Activated T-helper 17 cell treated with anti-CD3 and anti-CD28 coated beads, Interleukin-2, amount 50 U/mL, for 72 hours (primary cell): ENCODE data around the gene ACSL4. TPM values are rescaled to one million over a fixed set of nuclear protein-coding genes. Genes with fewer than 3 reads are reported as not detected.
"Not testable (repeated sequence)": the region's sequence is repeated elsewhere in the genome, so short reads cannot be mapped to it uniquely, and the experiment has no call there.

ENCODE experiments used
- ATAC-seq: fragments of 150-1000 bp; cut with Tn5 transposase; replicated peaks from 2 replicates; pipeline ENCODE4 v1.10.0; 2021; ENCODE audit warnings: mild to moderate bottlenecking, moderate library complexity
- H3K27ac Mint-ChIP-seq: one replicate; pipeline ENCODE4 v1.8.0; 2022; ENCODE audit warnings: mixed read lengths
- H3K27me3 Mint-ChIP-seq: one replicate; pipeline ENCODE4 v1.8.0; 2022; ENCODE audit warnings: mixed read lengths
- H3K36me3 Mint-ChIP-seq: one replicate; pipeline ENCODE4 v1.8.0; 2022; ENCODE audit warnings: low read depth, mild to moderate bottlenecking, mixed read lengths
- H3K4me1 Mint-ChIP-seq: one replicate; pipeline ENCODE4 v1.8.0; 2022; ENCODE audit warnings: mixed read lengths
- H3K4me3 Mint-ChIP-seq: one replicate; pipeline ENCODE4 v1.8.0; 2022; ENCODE audit warnings: mild to moderate bottlenecking, mixed read lengths
- H3K9me3 Mint-ChIP-seq: one replicate; pipeline ENCODE4 v1.8.0; 2022; ENCODE audit warnings: mixed read lengths
- total RNA-seq, 2 donors: library from RNA; stranded (reverse); gene quantifications; one replicate each; pipeline ENCODE4 v1.2.3, GENCODE V29; 2022

ACSL4 gene
- total RNA-seq, 2 donors from 2014 or later = 53.2 to 56.1 TPM

DNA sequence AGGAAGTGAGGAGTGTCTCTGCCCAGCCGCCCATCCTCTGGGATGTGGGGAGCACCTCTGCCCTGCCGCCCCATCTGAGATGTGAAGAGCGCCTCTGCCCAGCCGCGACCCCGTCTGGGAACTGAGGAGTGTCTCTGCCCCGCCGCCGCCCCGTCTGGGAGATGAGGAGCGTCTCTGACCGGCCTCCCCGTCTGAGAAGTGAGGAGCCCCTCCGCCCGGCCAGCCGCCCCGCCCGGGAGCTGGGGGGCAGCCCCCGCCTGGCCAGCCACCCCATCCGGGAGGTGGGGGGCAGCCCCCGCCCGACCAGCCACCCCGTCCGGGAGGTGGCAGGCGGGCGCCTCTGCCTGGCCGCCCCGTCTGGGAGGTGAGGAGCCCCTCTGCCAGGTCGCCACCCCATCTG is 61.9 kb downstream of the ACSL4 start:
- not testable (repeated sequence) for H3K27ac Mint-ChIP-seq, ATAC-seq, H3K27me3 Mint-ChIP-seq, H3K9me3 Mint-ChIP-seq, H3K4me1 Mint-ChIP-seq, H3K4me3 Mint-ChIP-seq
- H3K36me3 Mint-ChIP-seq = peaks cover 81% of the 10 kb centered on the region

DNA sequence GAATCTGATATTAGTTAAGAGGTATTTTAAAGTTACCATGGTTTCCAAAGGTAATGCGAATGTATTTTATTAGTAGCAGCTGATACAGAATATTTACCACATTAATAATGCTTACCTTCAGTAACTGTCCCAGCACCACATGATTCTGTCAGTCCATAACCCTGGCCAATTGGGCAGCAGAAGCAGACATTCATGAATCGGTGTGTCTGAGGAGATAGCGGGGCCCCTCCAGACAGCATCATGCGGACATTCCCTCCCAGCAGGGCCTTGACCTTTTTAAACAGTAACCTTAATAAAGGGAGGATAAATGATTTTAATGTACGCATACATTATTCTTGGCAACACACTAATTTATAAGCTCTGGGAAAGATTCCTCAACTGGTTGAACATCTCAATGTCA is 65.1 kb downstream of the ACSL4 start:
- H3K4me1 Mint-ChIP-seq = no peaks in the 10 kb centered on the region
- peaks cover 81% of the 10 kb centered on the region for H3K36me3 Mint-ChIP-seq
- no peak overlapping the region for H3K27ac Mint-ChIP-seq
- H3K27me3 Mint-ChIP-seq = no peaks in the 10 kb centered on the region
- no peak overlapping the region for H3K4me3 Mint-ChIP-seq
- ATAC-seq = no peak
- H3K9me3 Mint-ChIP-seq = no peaks in the 10 kb centered on the region

DNA sequence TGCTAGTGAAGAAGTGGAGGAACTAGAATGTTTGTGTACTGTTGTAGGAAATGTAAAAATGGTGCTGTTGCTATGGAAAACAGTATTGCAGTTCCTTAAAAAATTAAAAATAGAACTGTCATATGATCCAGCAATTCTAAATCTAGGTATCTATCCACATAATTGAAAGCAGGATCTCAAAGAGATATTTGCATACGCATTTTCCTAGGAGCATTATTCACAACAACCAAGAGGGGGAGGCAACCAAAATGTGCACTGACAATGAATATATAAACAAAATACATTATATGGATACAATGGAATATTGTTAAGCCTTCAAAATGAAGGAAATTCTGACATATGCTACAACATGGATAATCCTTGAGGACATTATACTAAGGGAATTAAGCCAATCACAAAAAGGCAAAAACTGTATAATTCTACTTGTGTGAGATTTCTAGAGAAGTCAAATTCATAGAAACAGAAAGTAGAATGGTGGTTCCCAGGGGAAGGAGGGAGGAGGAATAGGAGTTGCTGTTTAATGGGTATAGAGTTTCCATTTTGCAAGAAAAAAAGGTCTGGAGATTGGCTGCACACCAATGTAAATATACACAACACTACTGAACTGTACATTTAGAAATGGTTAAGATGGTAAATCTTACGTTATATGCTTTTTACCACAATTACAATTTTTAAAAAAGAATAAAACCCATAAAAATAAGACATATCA is 72.5 kb downstream of the ACSL4 start:
- ATAC-seq = no peak
- H3K27me3 Mint-ChIP-seq = no peaks in the 10 kb centered on the region
- H3K27ac Mint-ChIP-seq = no peak overlapping the region
- no peak overlapping the region for H3K4me3 Mint-ChIP-seq
- H3K9me3 Mint-ChIP-seq = peaks cover 6% of the 10 kb centered on the region
- H3K36me3 Mint-ChIP-seq = peaks cover 95% of the 10 kb centered on the region
- H3K4me1 Mint-ChIP-seq = peaks cover 4% of the 10 kb centered on the region

DNA sequence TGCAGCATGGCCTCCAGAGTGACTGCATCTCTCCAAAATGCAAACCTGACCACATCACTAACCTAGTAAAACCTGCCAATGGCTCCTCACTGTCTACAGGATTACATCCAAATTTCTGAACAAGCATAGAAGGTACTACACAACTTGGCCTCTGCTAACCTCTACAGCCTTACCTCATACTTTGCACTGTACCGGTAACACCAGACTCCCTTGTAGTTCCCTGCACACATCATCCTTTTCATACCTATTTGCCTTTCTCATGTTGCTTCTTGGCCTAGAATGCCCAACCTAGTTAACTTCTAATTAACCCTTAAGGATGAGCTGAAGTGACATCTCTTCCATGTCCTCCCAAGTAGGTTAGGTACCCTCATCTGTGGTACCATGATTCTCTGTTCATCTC is 74.7 kb downstream of the ACSL4 start:
- Mint-ChIP-seq H3K36me3 (peaks cover 85% of the 10 kb centered on the region), H3K4me1 (peaks cover 4% of the 10 kb centered on the region), H3K27ac (no peak overlapping the region), H3K4me3 (no peak overlapping the region), H3K27me3 (no peaks in the 10 kb centered on the region), H3K9me3 (peaks cover 6% of the 10 kb centered on the region)
- no peak for ATAC-seq

DNA sequence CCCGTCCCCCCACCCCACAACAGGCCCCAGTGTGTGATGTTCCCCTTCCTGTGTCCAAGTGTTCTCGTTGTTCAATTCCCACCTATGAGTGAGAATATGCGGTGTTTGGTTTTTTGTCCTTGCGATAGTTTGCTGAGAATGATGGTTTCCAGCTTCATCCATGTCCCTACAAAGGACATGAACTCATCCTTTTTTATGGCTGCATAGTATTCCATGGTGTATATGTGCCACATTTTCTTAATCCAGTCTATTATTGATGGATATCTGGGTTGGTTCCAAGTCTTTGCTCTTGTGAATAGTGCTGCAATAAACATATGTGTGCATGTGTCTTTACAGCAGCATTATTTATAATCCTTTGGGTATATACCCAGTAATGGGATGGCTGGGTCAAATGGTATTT is 75.7 kb downstream of the ACSL4 start:
- not testable (repeated sequence) for H3K27ac Mint-ChIP-seq, H3K9me3 Mint-ChIP-seq, H3K4me1 Mint-ChIP-seq, H3K4me3 Mint-ChIP-seq, ATAC-seq, H3K27me3 Mint-ChIP-seq
- H3K36me3 Mint-ChIP-seq = peaks cover 75% of the 10 kb centered on the region

DNA sequence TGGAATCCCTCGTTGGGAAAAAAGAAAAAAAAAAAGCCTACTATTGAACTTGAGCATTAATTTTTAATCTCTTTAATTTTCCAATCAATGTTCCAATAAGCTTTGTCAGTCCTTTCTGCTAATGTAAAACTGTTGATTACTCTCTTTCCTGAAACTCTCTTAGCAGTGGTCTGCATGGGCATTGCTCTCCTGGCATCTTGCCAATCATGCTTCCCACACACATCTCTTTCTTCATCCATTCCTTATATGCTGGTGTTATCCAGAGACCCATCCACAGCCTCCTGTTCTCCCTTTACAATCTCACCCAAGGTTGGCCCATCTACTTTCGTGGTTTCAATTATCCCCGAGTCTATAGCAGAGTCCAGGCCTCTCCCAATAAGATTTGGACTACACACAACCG is 76.3 kb downstream of the ACSL4 start:
- Mint-ChIP-seq H3K9me3 (peaks cover 6% of the 10 kb centered on the region), H3K4me1 (peaks cover 4% of the 10 kb centered on the region), H3K36me3 (peaks cover 70% of the 10 kb centered on the region), H3K27me3 (no peaks in the 10 kb centered on the region), H3K27ac (no peak overlapping the region), H3K4me3 (no peak overlapping the region)
- no peak for ATAC-seq

DNA sequence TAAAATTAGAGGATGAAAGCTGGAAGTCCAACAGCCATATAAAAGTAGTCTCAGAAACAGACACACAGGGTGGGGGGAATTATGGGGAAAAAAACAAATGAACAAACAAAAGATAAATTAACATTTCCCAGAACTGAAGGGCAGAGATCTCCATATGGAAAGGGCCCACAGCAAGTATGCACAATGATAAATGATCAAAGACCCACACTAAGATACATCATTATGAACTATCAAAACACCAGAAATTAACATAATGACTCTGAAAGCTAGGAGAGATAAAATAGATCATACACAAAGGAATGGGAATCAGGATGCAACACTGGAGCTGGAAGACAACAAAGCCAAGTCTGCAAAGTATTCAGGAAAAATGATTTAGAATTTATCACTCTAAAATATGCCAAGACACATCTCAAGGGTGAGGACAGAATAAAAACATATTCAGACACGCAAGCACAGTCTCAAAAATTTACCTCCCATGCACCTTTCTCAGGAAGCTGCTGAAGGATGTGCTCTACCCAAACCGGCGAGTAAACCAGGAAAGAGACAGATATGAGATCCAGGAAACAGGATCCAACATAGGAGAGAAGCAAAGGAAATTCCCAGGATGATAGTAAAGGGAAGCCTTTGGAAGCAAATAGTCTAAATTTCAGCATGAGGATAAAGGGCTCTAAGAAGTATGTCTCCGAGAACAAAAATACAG is 77.4 kb downstream of the ACSL4 start:
- no peak for ATAC-seq
- H3K27me3 Mint-ChIP-seq = no peaks in the 10 kb centered on the region
- peaks cover 6% of the 10 kb centered on the region for H3K9me3 Mint-ChIP-seq
- H3K4me3 Mint-ChIP-seq = no peak overlapping the region
- H3K4me1 Mint-ChIP-seq = peaks cover 4% of the 10 kb centered on the region
- H3K27ac Mint-ChIP-seq = no peak overlapping the region
- peaks cover 61% of the 10 kb centered on the region for H3K36me3 Mint-ChIP-seq

GRCh38 chrX:109654516-109655109 is 78.4 kb downstream of the ACSL4 start:
- peaks cover 6% of the 10 kb centered on the region for H3K9me3 Mint-ChIP-seq
- no peak overlapping the region for H3K27ac Mint-ChIP-seq
- peaks cover 50% of the 10 kb centered on the region for H3K36me3 Mint-ChIP-seq
- H3K4me1 Mint-ChIP-seq = peaks cover 4% of the 10 kb centered on the region
- H3K4me3 Mint-ChIP-seq = no peak overlapping the region
- ATAC-seq = no peak
- H3K27me3 Mint-ChIP-seq = no peaks in the 10 kb centered on the region

GRCh38 chrX:109644671-109645070 is 88.4 kb downstream of the ACSL4 start:
- H3K27me3 Mint-ChIP-seq, H3K9me3 Mint-ChIP-seq, ATAC-seq, H3K4me3 Mint-ChIP-seq, H3K4me1 Mint-ChIP-seq, H3K27ac Mint-ChIP-seq: not testable (repeated sequence)
- peaks cover 17% of the 10 kb centered on the region for H3K36me3 Mint-ChIP-seq

DNA sequence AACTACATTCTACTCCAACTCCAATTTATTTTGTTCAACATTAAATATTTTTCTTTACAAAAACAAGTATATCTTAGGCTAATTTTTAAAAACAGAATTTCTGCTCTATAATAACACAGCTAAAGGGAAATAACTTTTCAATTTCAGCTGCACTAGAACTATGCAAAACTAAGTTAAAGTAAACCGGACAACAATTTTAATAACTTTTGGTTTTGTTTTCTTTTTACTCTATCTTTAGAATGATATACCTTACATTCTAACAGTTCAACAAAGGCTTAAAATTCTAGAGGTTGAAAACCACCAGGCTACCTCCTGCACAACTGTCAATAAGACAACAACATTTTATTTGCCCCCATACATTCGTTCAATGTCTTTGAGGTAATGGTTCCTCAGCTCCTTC is 89.4 kb downstream of the ACSL4 start:
- H3K4me1 Mint-ChIP-seq = no peaks in the 10 kb centered on the region
- no peak overlapping the region for H3K4me3 Mint-ChIP-seq
- ATAC-seq = no peak
- H3K27me3 Mint-ChIP-seq = no peaks in the 10 kb centered on the region
- H3K27ac Mint-ChIP-seq = no peak overlapping the region
- no peaks in the 10 kb centered on the region for H3K9me3 Mint-ChIP-seq
- peaks cover 22% of the 10 kb centered on the region for H3K36me3 Mint-ChIP-seq

- H3K36me3 Mint-ChIP-seq = peaks cover 29% of the 10 kb centered on the region
- no peaks in the 10 kb centered on the region for H3K27me3 Mint-ChIP-seq
- no peaks in the 10 kb centered on the region for H3K9me3 Mint-ChIP-seq
- H3K4me1 Mint-ChIP-seq = no peaks in the 10 kb centered on the region
- H3K4me3 Mint-ChIP-seq = no peak overlapping the region
- ATAC-seq = no peak
- no peak overlapping the region for H3K27ac Mint-ChIP-seq
These were observed 94.9 kb downstream of the ACSL4 start for GRCh38 chrX:109638158-109638557.

GRCh38 chrX:109637477-109637876 is 95.6 kb downstream of the ACSL4 start:
- not testable (repeated sequence) for H3K4me1 Mint-ChIP-seq, ATAC-seq, H3K27ac Mint-ChIP-seq, H3K4me3 Mint-ChIP-seq, H3K27me3 Mint-ChIP-seq, H3K9me3 Mint-ChIP-seq
- peaks cover 22% of the 10 kb centered on the region for H3K36me3 Mint-ChIP-seq

- no peaks in the 10 kb centered on the region for H3K27me3 Mint-ChIP-seq
- peaks cover 12% of the 10 kb centered on the region for H3K36me3 Mint-ChIP-seq
- H3K27ac Mint-ChIP-seq = no peak overlapping the region
- no peak overlapping the region for H3K4me3 Mint-ChIP-seq
- H3K4me1 Mint-ChIP-seq = no peaks in the 10 kb centered on the region
- no peaks in the 10 kb centered on the region for H3K9me3 Mint-ChIP-seq
- ATAC-seq = no peak
These were observed 97.9 kb downstream of the ACSL4 start for GRCh38 chrX:109635146-109635545.

DNA sequence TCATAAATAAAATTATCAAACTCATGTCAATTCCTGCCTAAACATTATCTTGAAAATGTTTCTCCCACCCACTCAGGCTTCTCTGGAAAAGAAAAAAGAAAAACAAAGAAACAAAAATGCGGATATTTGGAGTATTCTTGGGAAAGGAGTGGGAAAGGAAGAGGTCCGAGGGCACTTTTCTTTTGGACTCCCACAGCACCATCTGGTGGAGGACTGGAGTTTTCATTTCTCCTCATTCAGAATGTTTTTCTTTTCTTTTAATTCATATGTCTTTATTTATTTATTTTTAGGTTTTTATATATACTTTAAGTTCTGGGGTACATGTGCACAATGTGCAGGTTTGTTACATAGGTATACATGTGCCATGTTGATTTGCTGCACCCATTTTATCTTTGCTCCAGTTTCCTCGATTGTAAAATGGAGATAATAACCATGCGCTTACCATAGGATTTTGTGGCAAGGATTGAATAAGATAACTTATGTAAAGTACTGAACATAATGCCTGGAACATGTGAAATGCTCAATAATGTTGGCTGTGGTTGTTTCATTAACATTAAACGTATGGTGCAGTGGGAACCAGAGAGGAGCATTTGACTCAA is 100.1 kb downstream of the ACSL4 start:
- Mint-ChIP-seq H3K27ac (no peak overlapping the region), H3K4me1 (no peaks in the 10 kb centered on the region), H3K36me3 (no peaks in the 10 kb centered on the region), H3K9me3 (no peaks in the 10 kb centered on the region), H3K4me3 (no peak overlapping the region), H3K27me3 (no peaks in the 10 kb centered on the region)
- ATAC-seq = no peak

DNA sequence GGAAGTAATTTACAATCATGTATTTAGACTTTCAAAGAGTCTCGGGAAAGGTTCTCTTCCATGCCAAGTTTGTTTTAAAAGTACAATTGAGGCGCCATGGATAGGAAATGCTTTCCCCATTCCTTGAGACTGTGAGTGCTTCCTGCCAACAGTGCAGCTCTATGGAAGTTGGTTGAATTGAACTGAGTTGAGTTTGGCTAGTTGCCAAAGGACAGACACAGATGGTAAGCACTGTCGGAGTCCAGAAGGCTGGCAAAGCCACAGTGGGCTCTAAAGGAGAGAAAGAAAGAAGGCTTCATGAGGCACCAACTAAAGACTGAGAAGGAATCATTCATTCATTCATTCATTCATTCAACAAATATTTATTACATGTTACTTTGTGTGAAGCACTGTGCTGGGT is 103.7 kb downstream of the ACSL4 start:
- no peaks in the 10 kb centered on the region for H3K9me3 Mint-ChIP-seq
- peaks cover 4% of the 10 kb centered on the region for H3K4me1 Mint-ChIP-seq
- no peaks in the 10 kb centered on the region for H3K36me3 Mint-ChIP-seq
- ATAC-seq = no peak
- H3K4me3 Mint-ChIP-seq = no peak overlapping the region
- no peak overlapping the region for H3K27ac Mint-ChIP-seq
- no peaks in the 10 kb centered on the region for H3K27me3 Mint-ChIP-seq
